ENCODE data around the gene SMYD3. TPM values are rescaled to one million over a fixed set of nuclear protein-coding genes. Genes with fewer than 3 reads are reported as not detected.

Gene SMYD3
- total RNA-seq, 2 donors from 2014 or later: 13.5 to 20.8 TPM

DNA sequence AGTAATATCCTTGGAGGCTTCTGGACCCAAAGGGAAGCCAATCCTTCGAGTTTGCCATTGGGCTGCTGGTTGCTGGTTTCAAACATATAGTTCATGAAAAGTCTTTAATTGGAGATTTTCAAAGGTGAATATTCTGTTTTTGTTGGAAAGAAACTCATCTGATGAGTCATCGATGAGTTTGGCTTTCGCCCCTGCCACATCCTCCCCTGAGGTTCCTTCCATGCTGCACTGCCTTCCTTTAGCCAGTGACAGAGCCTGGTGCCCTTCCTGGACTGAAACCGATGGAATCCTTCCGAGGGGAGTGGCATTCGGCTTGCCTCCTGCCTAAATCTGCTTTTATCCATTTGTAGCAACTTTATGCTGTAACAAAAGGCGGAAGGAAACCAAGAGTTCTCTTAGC lies 802.3 kb downstream of the SMYD3 start:
- intact Hi-C loops (cut with DNase I): no loop called here
- no peaks in the 10 kb centered on the region for H3K9me3 ChIP-seq
- H3K27ac ChIP-seq: no peak overlapping the region
- DNase-seq (no peak), ATAC-seq (no peak)
- no peaks in the 10 kb centered on the region for H3K4me1 ChIP-seq
- H3K27me3 ChIP-seq: no peaks in the 10 kb centered on the region
- WGBS, 2 donors: 70 to 83% methylated on average over 7 of the region's 7 CpGs
- H3K36me3 ChIP-seq (replicated peaks in 1 of 2; ENCODE audit: insufficient read depth in 1 of 2, low read depth in 2 of 2): no peaks in the 10 kb centered on the region
- TF ChIP-seq CTCF (IDR thresholded peaks at IDR 0.05) (no peak), POLR2A (IDR thresholded peaks at IDR 0.05) (no peak)
- no peak overlapping the region for H3K4me3 ChIP-seq

DNA sequence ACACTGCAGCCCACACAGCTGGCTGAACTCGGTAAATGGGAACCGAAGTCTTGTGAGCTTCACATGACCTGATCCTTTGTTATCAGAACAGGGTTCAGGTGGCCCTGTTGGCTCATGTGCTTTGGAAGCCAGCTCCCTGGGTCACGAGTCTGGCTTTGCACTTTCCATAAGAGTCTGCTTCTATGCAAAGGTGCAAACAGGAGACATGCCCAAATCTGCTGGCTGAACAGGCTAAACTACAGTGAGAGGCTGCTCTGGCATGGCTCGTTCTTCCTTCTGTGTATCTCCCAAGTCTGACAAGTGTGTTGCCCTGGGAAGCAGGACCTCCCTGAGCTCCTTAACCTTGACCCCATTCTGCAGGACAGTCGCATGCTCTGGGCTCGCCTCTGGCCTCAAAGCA lies 802.7 kb downstream of the SMYD3 start:
- WGBS, 2 donors: 74% methylated on average over 6 of the region's 6 CpGs; no CpG with 5 or more reads in 1 of the 2 donors
- no peak for TF ChIP-seq POLR2A (IDR thresholded peaks at IDR 0.05)
- TF ChIP-seq CTCF (IDR thresholded peaks at IDR 0.05): no peak
- Histone ChIP-seq H3K4me1 (no peaks in the 10 kb centered on the region), H3K27me3 (no peaks in the 10 kb centered on the region), H3K9me3 (no peaks in the 10 kb centered on the region), H3K36me3 (replicated peaks in 1 of 2; ENCODE audit: insufficient read depth in 1 of 2, low read depth in 2 of 2) (no peaks in the 10 kb centered on the region), H3K27ac (no peak overlapping the region), H3K4me3 (no peak overlapping the region)
- intact Hi-C loops (cut with DNase I): no loop called here
- ATAC-seq: no peak
- DNase-seq: no peak

GRCh38 chr1:245702346-245702745 lies 804.7 kb downstream of the SMYD3 start:
- ATAC-seq (no peak), DNase-seq (no peak)
- 87 to 88% methylated on average over 10 to 13 of the region's 13 CpGs for WGBS, 2 donors
- no peaks in the 10 kb centered on the region for H3K27me3 ChIP-seq
- H3K36me3 ChIP-seq (replicated peaks in 1 of 2; ENCODE audit: insufficient read depth in 1 of 2, low read depth in 2 of 2): no peaks in the 10 kb centered on the region
- TF ChIP-seq POLR2A (IDR thresholded peaks at IDR 0.05): no peak
- no peak for TF ChIP-seq CTCF (IDR thresholded peaks at IDR 0.05)
- no peaks in the 10 kb centered on the region for H3K4me1 ChIP-seq
- no peaks in the 10 kb centered on the region for H3K9me3 ChIP-seq
- H3K4me3 ChIP-seq: no peak overlapping the region
- intact Hi-C loops (cut with DNase I): no loop called here
- H3K27ac ChIP-seq: no peak overlapping the region

DNA sequence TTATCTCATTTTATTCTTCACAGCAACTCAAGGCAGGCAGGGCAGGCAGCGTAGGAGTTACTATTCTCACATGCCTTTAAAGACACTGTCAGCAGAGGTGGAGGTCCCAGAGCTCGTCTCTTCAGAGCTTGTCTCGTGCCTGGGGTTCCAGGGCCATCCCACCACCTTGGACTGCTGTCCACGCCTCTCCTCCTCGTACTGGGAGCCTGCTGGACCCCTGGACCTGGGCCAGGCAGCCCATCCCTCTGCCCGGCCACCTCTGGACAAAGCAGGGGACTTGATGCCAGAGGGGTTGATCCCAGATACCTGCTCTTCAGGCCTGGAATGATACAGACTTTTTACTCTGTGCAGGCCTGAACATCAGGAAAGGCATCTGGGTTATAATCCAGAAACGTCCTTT lies 805.4 kb downstream of the SMYD3 start:
- H3K9me3 ChIP-seq: no peaks in the 10 kb centered on the region
- DNase-seq (no peak), ATAC-seq (no peak)
- no peaks in the 10 kb centered on the region for H3K4me1 ChIP-seq
- no peaks in the 10 kb centered on the region for H3K36me3 ChIP-seq (replicated peaks in 1 of 2; ENCODE audit: insufficient read depth in 1 of 2, low read depth in 2 of 2)
- H3K4me3 ChIP-seq: no peak overlapping the region
- no peak overlapping the region for H3K27ac ChIP-seq
- no peaks in the 10 kb centered on the region for H3K27me3 ChIP-seq
- intact Hi-C loops (cut with DNase I): no loop called here
- TF ChIP-seq CTCF (IDR thresholded peaks at IDR 0.05) (no peak), POLR2A (IDR thresholded peaks at IDR 0.05) (no peak)
- WGBS, 2 donors: 57 to 74% methylated on average over 7 of the region's 7 CpGs

DNA sequence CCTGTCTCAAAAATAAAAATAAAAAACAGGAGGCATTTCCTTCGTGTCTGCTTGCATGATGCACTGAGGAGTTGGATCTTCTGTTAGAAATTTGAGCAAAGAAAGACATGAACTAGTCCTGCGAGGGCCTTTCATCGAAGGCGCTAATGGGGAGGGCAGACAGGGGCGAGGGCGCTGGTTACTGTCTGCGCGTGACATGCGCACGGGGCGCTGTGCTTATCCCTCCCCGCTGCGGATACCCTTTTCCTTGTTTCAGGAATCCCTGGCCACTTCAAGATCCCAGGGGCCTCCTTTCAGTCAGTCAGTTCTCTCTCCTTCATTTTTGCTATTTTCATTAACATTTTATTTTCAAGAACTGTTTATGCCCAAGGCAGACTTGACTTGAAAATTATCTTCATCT lies 806.4 kb downstream of the SMYD3 start:
- H3K4me1 ChIP-seq: no peaks in the 10 kb centered on the region
- H3K36me3 ChIP-seq (replicated peaks in 1 of 2; ENCODE audit: insufficient read depth in 1 of 2, low read depth in 2 of 2): no peaks in the 10 kb centered on the region
- no peak for DNase-seq
- no peak for TF ChIP-seq POLR2A (IDR thresholded peaks at IDR 0.05)
- TF ChIP-seq CTCF (IDR thresholded peaks at IDR 0.05): no peak
- WGBS, 2 donors: 89 to 91% methylated on average over 13 of the region's 13 CpGs
- no peaks in the 10 kb centered on the region for H3K9me3 ChIP-seq
- no peaks in the 10 kb centered on the region for H3K27me3 ChIP-seq
- intact Hi-C loops (cut with DNase I): no loop called here
- H3K4me3 ChIP-seq: no peak overlapping the region
- H3K27ac ChIP-seq: no peak overlapping the region
- ATAC-seq: no peak

Small RNAs within 50 kb of the gene (small RNA-seq; reads per million reads assigned to genes)
- gene AL356583.2: not detected
- not detected for gene RF00019
- gene RNU6-1283P: not detected

Other genes starting within 250 kb of the SMYD3 start
- gene TFB2M, start 59.0 kb upstream of the SMYD3 start, total RNA-seq: 1 to 10 TPM; 2.3 to 8.3 TPM
- 10 to 100 TPM; 10.9 to 12.2 TPM for gene CNST, start 59.2 kb upstream of the SMYD3 start, total RNA-seq
- 10 to 100 TPM in 1 of 2 donors, 1 to 10 TPM in 1; 9.9 to 15.0 TPM for gene SCCPDH, start 217.1 kb upstream of the SMYD3 start, total RNA-seq